AG10803 (cell line): Measurements from ENCODE around the gene EVX2.

Source experiments
- DNase-seq: peaks from one replicate; pipeline ENCODE4 v3.0.0; 2010; ENCODE audit warnings: low read depth
- H3K4me3 ChIP-seq: 2 replicates; pipeline ENCODE4 v1.5.1; 2011; ENCODE audit warnings: mild to moderate bottlenecking, low read length, control low read depth
- TF ChIP-seq, protein P1 (sequence below): conservative IDR thresholded peaks from 2 replicates; pipeline ENCODE4 v1.5.1; 2011; ENCODE audit warnings: mild to moderate bottlenecking, low read length, control low read depth, inconsistent platforms

EVX2 gene

GRCh38 chr2:176066645-176067588 lies 16.8 kb downstream of the EVX2 start:
- TF ChIP-seq, protein P1, sequence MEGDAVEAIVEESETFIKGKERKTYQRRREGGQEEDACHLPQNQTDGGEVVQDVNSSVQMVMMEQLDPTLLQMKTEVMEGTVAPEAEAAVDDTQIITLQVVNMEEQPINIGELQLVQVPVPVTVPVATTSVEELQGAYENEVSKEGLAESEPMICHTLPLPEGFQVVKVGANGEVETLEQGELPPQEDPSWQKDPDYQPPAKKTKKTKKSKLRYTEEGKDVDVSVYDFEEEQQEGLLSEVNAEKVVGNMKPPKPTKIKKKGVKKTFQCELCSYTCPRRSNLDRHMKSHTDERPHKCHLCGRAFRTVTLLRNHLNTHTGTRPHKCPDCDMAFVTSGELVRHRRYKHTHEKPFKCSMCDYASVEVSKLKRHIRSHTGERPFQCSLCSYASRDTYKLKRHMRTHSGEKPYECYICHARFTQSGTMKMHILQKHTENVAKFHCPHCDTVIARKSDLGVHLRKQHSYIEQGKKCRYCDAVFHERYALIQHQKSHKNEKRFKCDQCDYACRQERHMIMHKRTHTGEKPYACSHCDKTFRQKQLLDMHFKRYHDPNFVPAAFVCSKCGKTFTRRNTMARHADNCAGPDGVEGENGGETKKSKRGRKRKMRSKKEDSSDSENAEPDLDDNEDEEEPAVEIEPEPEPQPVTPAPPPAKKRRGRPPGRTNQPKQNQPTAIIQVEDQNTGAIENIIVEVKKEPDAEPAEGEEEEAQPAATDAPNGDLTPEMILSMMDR: no peak
- peak overlapping the region; percentile 43 for H3K4me3 ChIP-seq
- no peak for DNase-seq

DNA sequence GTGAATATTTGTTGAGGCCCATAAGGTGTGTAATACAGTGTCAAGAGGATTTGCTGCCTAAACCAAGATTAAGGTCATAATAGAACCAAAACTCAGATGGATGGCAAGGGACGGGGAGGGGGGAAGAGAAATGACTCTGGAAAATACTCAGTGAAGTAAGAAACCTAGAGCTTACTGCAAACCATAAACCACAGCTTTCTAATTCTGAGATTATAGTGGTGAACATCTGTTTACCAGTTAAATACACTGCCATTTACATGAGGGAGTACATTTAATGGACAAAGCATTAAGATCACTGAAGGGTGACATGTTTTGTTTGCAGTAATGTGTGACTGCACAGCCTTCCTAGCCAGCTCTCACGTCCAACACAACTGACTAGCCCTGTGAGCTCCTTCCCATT lies 19.8 kb downstream of the EVX2 start:
- no peak for DNase-seq
- no peak overlapping the region for H3K4me3 ChIP-seq
- TF ChIP-seq, protein P1: no peak

- no peak for DNase-seq
- no peak overlapping the region for H3K4me3 ChIP-seq
- TF ChIP-seq, protein P1: no peak
These were observed 27.4 kb downstream of the EVX2 start for GRCh38 chr2:176056406-176056805.

GRCh38 chr2:176039375-176039774 lies 44.4 kb downstream of the EVX2 start:
- TF ChIP-seq, protein P1: no peak
- no peak for DNase-seq
- no peak overlapping the region for H3K4me3 ChIP-seq

GRCh38 chr2:176038694-176039093 lies 45.1 kb downstream of the EVX2 start:
- DNase-seq: no peak
- no peak overlapping the region for H3K4me3 ChIP-seq
- TF ChIP-seq, protein P1: no peak

- no peak overlapping the region for H3K4me3 ChIP-seq
- no peak for DNase-seq
- TF ChIP-seq, protein P1: no peak
These were observed 48.6 kb downstream of the EVX2 start for GRCh38 chr2:176035013-176035691.
